Neural progenitor cell (in vitro differentiated cells): ENCODE results near the gene BLCAP. TPM values are rescaled to one million over a fixed set of nuclear protein-coding genes. Genes with fewer than 3 reads are reported as not detected.

Experiments
- DNase-seq: peaks from one replicate; pipeline ENCODE4 v3.0.0-alpha.2; 2016; ENCODE audit warnings: low spot score
- H2AFZ ChIP-seq: fragments of 200-600 bp; sonication (generic); replicated peaks from 2 replicates; pipeline ENCODE4 v1.6.1; 2016; ENCODE audit warnings: antibody characterized with exemption
- H3F3A ChIP-seq: fragments of 200-600 bp; sonication (generic); 2 replicates; pipeline ENCODE4 v1.6.1; 2016; ENCODE audit warnings: antibody characterized with exemption, low read depth
- H3K27ac ChIP-seq: fragments of 200-600 bp; sonication (generic); 2 replicates; pipeline ENCODE4 v1.5.1; 2016; ENCODE audit warnings: mild to moderate bottlenecking
- H3K27me3 ChIP-seq: fragments of 200-600 bp; sonication (generic); 2 replicates; pipeline ENCODE4 v1.6.1; 2016; ENCODE audit warnings: mild to moderate bottlenecking, moderate library complexity
- H3K36me3 ChIP-seq: fragments of 200-600 bp; sonication (generic); 2 replicates; pipeline ENCODE4 v1.5.1; 2016
- H3K4me1 ChIP-seq: fragments of 200-600 bp; sonication (generic); 2 replicates; pipeline ENCODE4 v1.6.1; 2016; ENCODE audit warnings: mixed run types
- H3K4me2 ChIP-seq: fragments of 200-600 bp; sonication (generic); 2 replicates; pipeline ENCODE4 v1.6.1; 2016
- H3K4me3 ChIP-seq: fragments of 200-600 bp; sonication (generic); 2 replicates; pipeline ENCODE4 v1.5.1; 2016
- H3K79me2 ChIP-seq: fragments of 200-600 bp; sonication (generic); 2 replicates; pipeline ENCODE4 v1.6.1; 2016; ENCODE audit warnings: low read depth
- H3K9ac ChIP-seq: fragments of 200-600 bp; sonication (generic); 2 replicates; pipeline ENCODE4 v1.6.1; 2016
- H3K9me3 ChIP-seq: fragments of 200-600 bp; sonication (generic); 2 replicates; pipeline ENCODE4 v1.5.1; 2016; ENCODE audit warnings: low read depth
- H4K20me1 ChIP-seq: fragments of 200-600 bp; sonication (generic); 2 replicates; pipeline ENCODE4 v1.6.1; 2016; ENCODE audit warnings: low read depth
- H3K27ac Mint-ChIP-seq: 3 replicates; pipeline ENCODE4 v1.8.0; 2021; ENCODE audit warnings: mixed read lengths
- H3K27me3 Mint-ChIP-seq: 2 replicates; pipeline ENCODE4 v1.8.0; 2022; ENCODE audit warnings: low read depth, mild to moderate bottlenecking, inconsistent platforms, moderate library complexity, mixed read lengths; ENCODE audit not compliant: insufficient read depth
- H3K36me3 Mint-ChIP-seq: 3 replicates; pipeline ENCODE4 v1.8.0; 2021; ENCODE audit warnings: mixed read lengths
- H3K4me1 Mint-ChIP-seq: 3 replicates; pipeline ENCODE4 v1.8.0; 2021; ENCODE audit warnings: mixed read lengths
- H3K4me3 Mint-ChIP-seq: 3 replicates; pipeline ENCODE4 v1.8.0; 2021; ENCODE audit warnings: mild to moderate bottlenecking, moderate library complexity, mixed read lengths
- H3K9me3 Mint-ChIP-seq: 3 replicates; pipeline ENCODE4 v1.8.0; 2020; ENCODE audit warnings: mixed read lengths
- CTCF ChIP-seq: fragments of 200-600 bp; sonication (generic); IDR thresholded peaks from 2 replicates; pipeline ENCODE4 v1.5.1; 2017; ENCODE audit warnings: antibody characterized with exemption, mild to moderate bottlenecking
- EZH2 ChIP-seq: fragments of 200-600 bp; sonication (generic); IDR thresholded peaks from 2 replicates; pipeline ENCODE4 v1.6.1; 2017; ENCODE audit warnings: antibody characterized with exemption, mild to moderate bottlenecking, moderate library complexity
- EZH2phosphoT487 ChIP-seq: fragments of 200-600 bp; sonication (generic); IDR thresholded peaks from 2 replicates; pipeline ENCODE4 v1.6.1; 2017; ENCODE audit warnings: antibody characterized with exemption
- total RNA-seq: library from RNA; depleted of rRNA; stranded (reverse); fragments of >200 nt; gene quantifications from 2 replicates; pipeline ENCODE4 v1.2.3, GENCODE V29; 2015; ENCODE audit warnings: low replicate concordance

BLCAP gene
- total RNA-seq, 1 donor from 2014 or later = 46.4 TPM

- H3K36me3 ChIP-seq = no peaks in the 10 kb centered on the region
- no peak overlapping the region for H3K27ac ChIP-seq
- no peaks in the 10 kb centered on the region for H3K9me3 ChIP-seq
- Mint-ChIP-seq H3K4me1 (no peaks in the 10 kb centered on the region), H3K27ac (no peak overlapping the region), H3K9me3 (no peaks in the 10 kb centered on the region), H3K4me3 (no peak overlapping the region), H3K36me3 (no peaks in the 10 kb centered on the region), H3K27me3 (no peaks in the 10 kb centered on the region)
- H4K20me1 ChIP-seq = peaks cover 31% of the 10 kb centered on the region
- no peak overlapping the region for H3K9ac ChIP-seq
- no peak overlapping the region for H3K4me3 ChIP-seq
- no peak overlapping the region for H3K4me2 ChIP-seq
- H3K4me1 ChIP-seq = peaks cover 20% of the 10 kb centered on the region
- H3K27me3 ChIP-seq = no peaks in the 10 kb centered on the region
- H2AFZ ChIP-seq = no peak overlapping the region
- no peaks in the 10 kb centered on the region for H3K79me2 ChIP-seq
- H3F3A ChIP-seq = peaks cover 28% of the 10 kb centered on the region
- no peak for DNase-seq
- TF ChIP-seq EZH2 (no peak), EZH2phosphoT487 (no peak), CTCF (no peak)
Measured at GRCh38 chr20:37501940-37502339, 25.7 kb downstream of the BLCAP start.

- H3K27me3 Mint-ChIP-seq = no peaks in the 10 kb centered on the region
Measured at GRCh38 chr20:37500311-37500710, 27.4 kb downstream of the BLCAP start.

GRCh38 chr20:37498066-37498665 is 29.5 kb downstream of the BLCAP start:
- Mint-ChIP-seq H3K9me3 (no peaks in the 10 kb centered on the region), H3K27me3 (no peaks in the 10 kb centered on the region), H3K4me1 (no peaks in the 10 kb centered on the region), H3K36me3 (no peaks in the 10 kb centered on the region), H3K4me3 (no peak overlapping the region), H3K27ac (no peak overlapping the region)
- H4K20me1 ChIP-seq = no peaks in the 10 kb centered on the region
- peaks cover 7% of the 10 kb centered on the region for H3F3A ChIP-seq
- no peak overlapping the region for H3K4me2 ChIP-seq
- H3K4me3 ChIP-seq = no peak overlapping the region
- no peak overlapping the region for H3K9ac ChIP-seq
- H2AFZ ChIP-seq = no peak overlapping the region
- H3K9me3 ChIP-seq = no peaks in the 10 kb centered on the region
- TF ChIP-seq CTCF (no peak), EZH2phosphoT487 (no peak), EZH2 (no peak)
- no peaks in the 10 kb centered on the region for H3K79me2 ChIP-seq
- H3K4me1 ChIP-seq = no peaks in the 10 kb centered on the region
- H3K27me3 ChIP-seq = no peaks in the 10 kb centered on the region
- no peak for DNase-seq
- no peaks in the 10 kb centered on the region for H3K36me3 ChIP-seq
- H3K27ac ChIP-seq = no peak overlapping the region

More at GRCh38 chr20:37500311-37500710, 27.4 kb downstream of the BLCAP start:
- Mint-ChIP-seq H3K36me3 (no peaks in the 10 kb centered on the region), H3K27ac (no peak overlapping the region), H3K4me3 (no peak overlapping the region), H3K4me1 (no peaks in the 10 kb centered on the region), H3K9me3 (no peaks in the 10 kb centered on the region)
- Histone ChIP-seq H4K20me1 (peaks cover 18% of the 10 kb centered on the region), H3K4me2 (no peak overlapping the region), H3K79me2 (no peaks in the 10 kb centered on the region), H3K9ac (no peak overlapping the region), H3F3A (peaks cover 19% of the 10 kb centered on the region), H3K36me3 (no peaks in the 10 kb centered on the region), H3K9me3 (no peaks in the 10 kb centered on the region), H3K4me1 (peaks cover 9% of the 10 kb centered on the region), H3K27me3 (no peaks in the 10 kb centered on the region), H3K4me3 (no peak overlapping the region), H2AFZ (no peak overlapping the region), H3K27ac (no peak overlapping the region)
- no peak for DNase-seq
- no peak for TF ChIP-seq EZH2
- TF ChIP-seq EZH2phosphoT487 = no peak
- no peak for TF ChIP-seq CTCF
